ENCODE measurements around the gene CERS6.

Gene CERS6

GRCh38 chr2:168600949-168601348 is 144.9 kb downstream of the CERS6 start:
- DNase-seq (ENCODE audit: low read depth, low spot score), result no peak

- no peak for DNase-seq (ENCODE audit: low read depth, low spot score)
These were observed 145.7 kb downstream of the CERS6 start for GRCh38 chr2:168601741-168602140.

DNA sequence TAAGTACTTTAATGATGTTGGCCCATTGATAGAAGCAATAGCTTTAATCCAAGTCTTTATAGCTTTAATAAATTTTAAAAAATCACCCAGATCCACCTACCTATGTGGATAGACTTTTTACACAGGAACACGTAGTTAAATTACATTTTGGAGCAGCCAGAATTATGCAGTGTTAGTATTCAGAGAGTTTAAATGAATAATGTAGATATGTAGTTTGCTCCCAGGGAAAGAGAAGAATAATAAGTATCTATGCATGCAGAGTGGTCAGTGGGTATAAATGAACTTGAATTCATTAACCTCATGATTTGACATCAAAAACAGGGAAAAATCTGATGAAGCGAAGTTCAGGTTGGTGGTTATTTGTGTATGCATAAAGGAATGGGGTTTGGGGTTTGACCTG is 146.3 kb downstream of the CERS6 start:
- no peak for DNase-seq (ENCODE audit: low read depth, low spot score)

DNA sequence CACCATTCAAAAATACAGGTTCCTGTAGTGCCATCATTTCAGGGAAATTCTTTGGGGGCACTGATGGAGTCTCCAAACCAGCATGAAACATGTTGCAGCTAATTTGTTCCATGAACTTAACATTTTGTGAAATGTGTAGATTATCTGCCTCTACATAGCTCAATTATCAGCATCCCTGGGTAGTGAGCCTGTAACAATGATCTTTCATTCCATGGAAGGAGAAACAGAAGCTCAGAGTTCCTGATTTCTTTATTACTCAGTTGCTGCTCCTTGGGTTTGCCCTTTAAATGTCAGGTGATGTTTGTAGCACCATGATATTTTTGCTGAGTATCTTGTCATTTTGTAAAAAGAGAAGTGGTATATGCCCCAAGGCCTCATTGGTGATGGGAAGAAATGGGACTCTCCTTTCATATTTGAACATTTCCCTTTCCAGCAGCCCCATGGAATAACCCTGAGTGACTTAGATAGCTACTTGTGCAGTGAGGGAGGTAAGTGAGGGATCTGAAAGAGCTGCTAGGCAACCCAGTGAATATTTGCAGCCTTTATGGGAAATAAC is 146.9 kb downstream of the CERS6 start:
- no peak for DNase-seq (ENCODE audit: low read depth, low spot score)

DNA sequence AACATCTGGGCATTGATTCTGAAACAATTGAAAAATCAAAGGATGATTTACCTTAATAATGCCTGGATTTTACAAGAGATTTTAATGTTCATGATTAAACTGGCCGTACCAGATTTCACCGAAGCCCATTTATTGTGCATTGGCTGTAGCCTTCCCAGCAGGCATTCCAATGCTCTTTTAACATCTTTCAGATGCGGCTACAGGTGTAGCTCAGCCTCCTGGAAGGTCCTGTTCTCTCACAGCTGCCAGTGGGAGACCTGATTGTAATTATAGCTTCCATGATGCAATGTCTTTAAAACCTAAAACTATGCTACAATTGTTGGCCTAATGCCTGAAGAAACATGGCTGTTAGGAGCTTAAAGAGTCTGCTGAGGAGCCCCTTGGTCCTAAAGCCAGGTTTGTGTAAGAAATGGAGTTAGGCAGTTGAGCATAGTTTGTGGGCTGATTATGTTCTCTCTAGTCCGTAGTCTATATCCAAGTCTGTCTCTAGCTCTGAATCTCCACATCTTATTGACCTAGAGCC is 147.4 kb downstream of the CERS6 start:
- DNase-seq (ENCODE audit: low read depth, low spot score), result no peak

- no peak for DNase-seq (ENCODE audit: low read depth, low spot score)
These were observed 148.2 kb downstream of the CERS6 start for GRCh38 chr2:168604252-168604651.

DNA sequence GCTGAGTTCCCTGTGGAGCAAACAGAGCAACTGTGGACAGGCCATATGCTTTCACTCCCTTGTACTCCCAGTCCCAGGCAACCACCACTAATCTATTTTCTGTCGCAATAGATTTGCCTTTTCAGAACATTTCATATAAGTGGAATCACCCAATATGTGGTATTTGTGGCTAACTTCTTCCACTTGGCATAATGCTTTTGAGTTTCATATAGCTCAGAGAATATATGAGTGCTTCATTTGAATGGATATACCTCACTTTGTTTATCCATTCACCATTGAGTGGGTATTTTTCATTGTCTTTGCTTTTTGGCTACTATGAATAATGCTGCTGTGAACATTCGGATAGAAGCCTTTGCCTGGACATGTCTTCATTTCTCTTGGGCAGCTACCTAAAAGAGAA is 151.9 kb downstream of the CERS6 start:
- no peak for DNase-seq (ENCODE audit: low read depth, low spot score)

DNA sequence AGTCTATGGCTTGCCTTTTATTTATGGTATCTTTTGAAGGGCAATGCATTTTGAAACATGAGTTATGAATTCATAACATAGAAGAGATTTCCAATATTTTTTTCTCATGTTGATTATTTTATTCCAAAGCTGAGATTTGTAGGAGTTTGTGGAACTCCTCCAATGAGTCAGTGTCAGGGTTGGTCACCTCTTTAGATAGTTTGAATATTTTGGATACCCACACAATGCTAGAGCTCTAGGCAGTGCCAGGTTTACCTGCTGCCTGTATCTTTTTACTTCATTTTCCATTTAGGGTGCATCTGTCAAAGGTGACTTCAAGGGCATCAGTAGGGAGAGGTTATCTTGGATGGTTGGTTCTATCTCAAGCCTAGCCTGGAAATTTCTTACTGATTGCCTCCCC is 152.7 kb downstream of the CERS6 start:
- no peak for DNase-seq (ENCODE audit: low read depth, low spot score)

- no peak for DNase-seq (ENCODE audit: low read depth, low spot score)
These were observed 155.0 kb downstream of the CERS6 start for GRCh38 chr2:168611091-168611490.

GRCh38 chr2:168611896-168612650 is 156.0 kb downstream of the CERS6 start:
- DNase-seq (ENCODE audit: low read depth, low spot score), result no peak

DNA sequence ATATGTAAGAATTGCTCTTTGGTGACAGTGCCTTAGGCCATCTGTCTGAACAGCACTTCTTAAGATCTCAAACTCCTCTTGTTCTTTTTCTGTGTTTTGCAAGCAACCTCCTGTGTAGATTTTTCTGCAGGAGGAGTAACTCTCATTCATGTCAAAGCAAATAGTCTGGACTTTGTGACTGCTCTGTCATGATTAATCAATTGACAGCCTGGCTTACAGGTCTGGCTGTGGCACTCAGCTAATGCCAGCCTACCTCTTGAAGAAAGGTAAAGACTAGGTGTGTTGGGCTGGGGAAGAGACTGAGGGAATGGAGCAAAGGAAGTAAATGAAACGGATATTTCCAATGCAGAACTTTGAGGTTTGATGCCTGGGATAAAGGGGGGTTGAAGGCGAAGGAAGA is 156.6 kb downstream of the CERS6 start:
- peak; percentile 16 for DNase-seq (ENCODE audit: low read depth, low spot score)

GRCh38 chr2:168613551-168613950 is 157.5 kb downstream of the CERS6 start:
- DNase-seq (ENCODE audit: low read depth, low spot score), result no peak

- peak; percentile 52 for DNase-seq (ENCODE audit: low read depth, low spot score)
These were observed 158.3 kb downstream of the CERS6 start for GRCh38 chr2:168614172-168615018.

DNA sequence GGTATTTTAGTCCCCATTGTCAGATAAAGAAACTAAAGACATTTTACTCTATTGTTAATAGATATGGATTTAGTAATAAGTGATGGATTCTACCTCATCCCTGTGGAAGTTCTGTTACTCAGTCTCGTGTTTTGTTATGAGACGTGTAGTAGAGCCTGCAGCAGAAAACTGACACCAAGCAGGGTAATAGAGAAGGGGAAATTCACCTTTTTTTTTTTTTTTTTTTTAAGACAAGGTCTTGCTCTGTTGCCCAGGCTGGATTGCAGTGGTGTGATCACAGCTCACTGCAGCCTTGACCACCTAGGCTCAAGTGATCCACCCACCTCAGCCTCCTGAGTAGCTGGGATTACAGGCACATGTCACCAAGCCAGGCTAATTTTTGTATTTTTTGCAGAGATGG is 164.5 kb downstream of the CERS6 start:
- no peak for DNase-seq (ENCODE audit: low read depth, low spot score)

DNA sequence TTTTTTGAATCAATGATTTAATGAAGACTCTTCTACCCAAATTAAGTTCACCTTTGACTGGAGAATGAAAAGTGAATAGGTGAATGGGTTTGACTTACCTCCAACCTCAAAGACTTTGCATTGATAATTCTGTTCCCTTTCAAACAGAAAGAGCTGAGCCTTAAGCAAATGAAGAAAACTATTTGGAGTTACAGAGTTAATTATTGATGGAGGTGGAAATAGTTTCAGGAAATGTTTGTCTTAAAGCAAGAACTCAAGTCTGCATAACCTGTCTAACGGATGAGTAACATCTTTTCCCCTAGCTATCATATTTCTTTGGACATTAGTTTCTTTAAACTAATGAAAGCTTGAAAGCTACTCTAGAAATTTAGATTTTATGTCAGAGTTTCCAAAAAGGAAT is 166.5 kb downstream of the CERS6 start:
- no peak for DNase-seq (ENCODE audit: low read depth, low spot score)

DNA sequence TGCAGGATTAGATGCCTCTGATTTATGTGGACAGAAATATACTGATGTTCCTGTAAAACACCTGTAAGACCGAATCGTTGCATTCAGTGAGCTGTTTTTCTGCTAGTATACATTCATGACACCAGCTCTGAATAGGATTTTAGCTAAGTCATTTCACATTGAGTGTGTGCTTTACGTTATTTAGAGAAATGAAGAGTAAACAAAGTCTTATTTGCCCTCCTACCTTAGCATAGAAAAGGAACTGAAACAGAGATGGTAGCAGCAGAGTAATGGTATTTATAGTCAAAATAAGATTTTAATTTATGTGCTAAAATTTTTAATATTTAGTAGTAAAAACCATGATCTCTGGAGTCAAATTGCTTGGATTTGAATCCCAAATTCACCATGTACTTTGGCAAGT is 168.0 kb downstream of the CERS6 start:
- no peak for DNase-seq (ENCODE audit: low read depth, low spot score)

DNA sequence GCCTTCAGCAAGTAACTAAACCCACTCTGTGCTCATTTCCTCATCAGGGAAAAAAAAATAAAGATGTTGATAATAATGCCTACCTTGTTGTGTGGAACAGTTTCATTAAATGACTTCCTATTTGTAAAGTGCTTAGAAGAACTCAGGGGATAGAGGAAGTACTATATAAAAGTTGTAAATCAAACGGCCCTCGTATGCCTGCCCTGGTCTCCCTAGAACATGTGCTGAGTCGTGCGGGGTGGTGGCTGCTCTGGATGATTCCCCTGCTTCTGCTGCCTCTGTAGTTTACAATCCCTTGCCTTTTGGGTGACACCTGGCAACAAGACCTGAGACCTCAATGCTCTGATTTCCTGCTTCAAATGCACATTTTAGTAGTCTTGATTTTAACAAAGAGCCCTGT is 170.0 kb downstream of the CERS6 start:
- DNase-seq (ENCODE audit: low read depth, low spot score), result no peak

- peak; percentile 67 for DNase-seq (ENCODE audit: low read depth, low spot score)
These were observed 170.6 kb downstream of the CERS6 start for GRCh38 chr2:168626647-168627046.

- DNase-seq (ENCODE audit: low read depth, low spot score), result peak; percentile 68
These were observed 176.6 kb downstream of the CERS6 start for GRCh38 chr2:168632709-168633121.

DNA sequence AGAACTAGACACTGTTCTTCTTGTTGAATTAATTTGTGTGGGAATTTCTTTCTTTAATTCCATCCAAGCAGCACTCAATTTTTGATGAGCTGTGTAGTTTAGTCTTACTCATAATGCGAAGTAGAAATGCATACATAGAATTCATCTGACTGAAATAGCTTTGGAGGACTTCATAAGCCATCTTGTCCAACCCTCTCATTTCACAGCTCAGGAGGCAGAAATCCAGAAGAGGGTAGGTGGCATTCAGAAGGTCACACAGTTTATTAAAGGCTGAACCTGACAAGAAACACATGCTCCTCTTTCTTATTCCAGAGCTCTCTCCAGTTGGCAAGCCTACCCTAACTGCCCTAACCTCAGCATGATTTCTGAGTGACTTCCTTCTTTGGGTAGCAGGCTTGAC is 177.1 kb downstream of the CERS6 start:
- DNase-seq (ENCODE audit: low read depth, low spot score), result no peak

DNA sequence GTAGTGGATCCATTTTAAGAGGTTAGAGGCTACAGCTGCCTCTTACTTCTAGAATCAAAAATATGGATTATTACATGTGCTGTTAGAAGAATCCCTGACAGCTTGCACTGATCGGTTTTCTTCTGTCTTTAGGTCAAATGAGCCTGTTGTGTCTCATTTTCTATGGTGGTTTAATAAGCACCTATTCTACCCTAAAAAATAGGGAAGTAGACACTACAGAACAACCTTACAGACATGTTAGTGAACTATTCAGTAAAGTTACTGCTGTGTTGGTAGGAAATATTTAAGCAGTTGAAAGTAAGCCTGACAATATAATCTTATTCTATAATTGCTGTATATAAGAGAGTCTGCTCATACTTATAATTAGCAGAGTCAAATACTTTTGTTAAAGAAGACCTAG is 177.8 kb downstream of the CERS6 start:
- DNase-seq (ENCODE audit: low read depth, low spot score), result no peak

- peak; percentile 59 for DNase-seq (ENCODE audit: low read depth, low spot score)
These were observed 179.0 kb downstream of the CERS6 start for GRCh38 chr2:168635065-168635577.
